Breast epithelium (tissue), 4 donors: ENCODE measurements around the gene FCGBP. TPM values are rescaled to one million over a fixed set of nuclear protein-coding genes. Genes with fewer than 3 reads are reported as not detected.
"Not testable (repeated sequence)": the region's sequence is repeated elsewhere in the genome, so short reads cannot be mapped to it uniquely, and the experiment has no call there.

ENCODE experiments used
- DNase-seq, 2 donors: peaks; one replicate each; pipeline ENCODE4 v3.0.0-alpha.2; 2019; ENCODE audit warnings: low spot score in 2 of 2
- H3K27ac ChIP-seq, 2 donors: fragments of 200-600 bp; sonication (generic) in 1 of 2; one replicate each; pipeline ENCODE4 v1.5.1; 2016 to 2019; ENCODE audit warnings: mild to moderate bottlenecking in 1 of 2
- H3K27me3 ChIP-seq, 2 donors: fragments of 200-600 bp; sonication (generic) in 1 of 2; one replicate each; pipeline versions ENCODE4 v1.5.1 to v1.6.0; 2017 to 2019; ENCODE audit warnings: control low read depth in 1 of 2, mild to moderate bottlenecking in 1 of 2
- H3K36me3 ChIP-seq: fragments of 200-600 bp; one replicate; pipeline ENCODE4 v1.5.1; 2019
- H3K4me1 ChIP-seq, 2 donors: fragments of 200-600 bp; sonication (generic); one replicate each; pipeline ENCODE4 v1.5.1; 2016 to 2019; ENCODE audit warnings: control low read depth in 1 of 2
- H3K4me3 ChIP-seq, 3 donors: fragments of 200-600 bp; sonication (generic); 1 replicate in 2 of 3; 2 replicates in 1 of 3; pipeline ENCODE4 v1.5.1; 2016 to 2019; ENCODE audit warnings: mild to moderate bottlenecking in 3 of 3, moderate library complexity in 2 of 3
- H3K9me3 ChIP-seq, 2 donors: fragments of 200-600 bp; sonication (generic) in 1 of 2; one replicate each; pipeline ENCODE4 v1.5.1; 2016 to 2019; ENCODE audit warnings: control low read depth in 1 of 2
- POLR2A ChIP-seq: fragments of 450-650 bp; IDR thresholded peaks from one replicate; pipeline ENCODE4 v1.6.1; 2016; ENCODE audit warnings: antibody characterized with exemption, mild to moderate bottlenecking, moderate library complexity
- POLR2AphosphoS5 ChIP-seq, 3 donors: sonication (generic); formaldehyde crosslinking; IDR thresholded peaks; one replicate each; pipeline ENCODE4 v1.6.1; 2017; ENCODE audit warnings: antibody characterized with exemption in 3 of 3
- intact Hi-C: fragments of 100-400 bp; cut with DNase I; formaldehyde crosslinking; loops from one replicate; pipeline ENCODE4 v1.15.1; 2023; ENCODE audit warnings: low total_unique reads
- total RNA-seq, 3 donors: library from RNA; depleted of rRNA; stranded (reverse); fragments of >200 nt; gene quantifications; one replicate each; pipeline ENCODE4 v1.1.0, GENCODE V29; 2016
- TF ChIP-seq, protein P1 (sequence below), 3 donors: fragments of 450-650 bp; IDR thresholded peaks; one replicate each; pipeline ENCODE4 v1.5.1; 2016 to 2017; ENCODE audit warnings: antibody characterized with exemption in 3 of 3, mild to moderate bottlenecking in 3 of 3, moderate library complexity in 3 of 3

FCGBP gene
- total RNA-seq, 3 donors from 2014 or later = 25.9 to 77.3 (median 28.2) TPM

GRCh38 chr19:39969266-39969665, 34.8 kb upstream of the FCGBP start:
- intact Hi-C loops = no loop called here
- H3K27ac ChIP-seq = no peak overlapping the region

GRCh38 chr19:39968789-39969188, 34.4 kb upstream of the FCGBP start:
- Histone ChIP-seq H3K27ac (no peak overlapping the region), H3K36me3 (no peaks in the 10 kb centered on the region), H3K4me1 (peaks cover 0 to 9% of the 10 kb centered on the region in 2 donors), H3K9me3 (no peaks in the 10 kb centered on the region), H3K4me3 (no peak overlapping the region), H3K27me3 (no peaks in the 10 kb centered on the region)
- intact Hi-C loops = no loop called here
- no peak for DNase-seq
- TF ChIP-seq, protein P1, sequence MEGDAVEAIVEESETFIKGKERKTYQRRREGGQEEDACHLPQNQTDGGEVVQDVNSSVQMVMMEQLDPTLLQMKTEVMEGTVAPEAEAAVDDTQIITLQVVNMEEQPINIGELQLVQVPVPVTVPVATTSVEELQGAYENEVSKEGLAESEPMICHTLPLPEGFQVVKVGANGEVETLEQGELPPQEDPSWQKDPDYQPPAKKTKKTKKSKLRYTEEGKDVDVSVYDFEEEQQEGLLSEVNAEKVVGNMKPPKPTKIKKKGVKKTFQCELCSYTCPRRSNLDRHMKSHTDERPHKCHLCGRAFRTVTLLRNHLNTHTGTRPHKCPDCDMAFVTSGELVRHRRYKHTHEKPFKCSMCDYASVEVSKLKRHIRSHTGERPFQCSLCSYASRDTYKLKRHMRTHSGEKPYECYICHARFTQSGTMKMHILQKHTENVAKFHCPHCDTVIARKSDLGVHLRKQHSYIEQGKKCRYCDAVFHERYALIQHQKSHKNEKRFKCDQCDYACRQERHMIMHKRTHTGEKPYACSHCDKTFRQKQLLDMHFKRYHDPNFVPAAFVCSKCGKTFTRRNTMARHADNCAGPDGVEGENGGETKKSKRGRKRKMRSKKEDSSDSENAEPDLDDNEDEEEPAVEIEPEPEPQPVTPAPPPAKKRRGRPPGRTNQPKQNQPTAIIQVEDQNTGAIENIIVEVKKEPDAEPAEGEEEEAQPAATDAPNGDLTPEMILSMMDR (IDR thresholded peaks at IDR 0.05) = no peak
- no peak for TF ChIP-seq POLR2A
- no peak for TF ChIP-seq POLR2AphosphoS5 (IDR thresholded peaks at IDR 0.05)

More at GRCh38 chr19:39969266-39969665, 34.8 kb upstream of the FCGBP start:
- TF ChIP-seq, protein P1 (IDR thresholded peaks at IDR 0.05) = no peak
- no peak for TF ChIP-seq POLR2AphosphoS5 (IDR thresholded peaks at IDR 0.05)
- TF ChIP-seq POLR2A = no peak
- Histone ChIP-seq H3K36me3 (peaks cover 3% of the 10 kb centered on the region), H3K4me3 (no peak overlapping the region), H3K4me1 (peaks cover 0 to 9% of the 10 kb centered on the region in 2 donors), H3K9me3 (no peaks in the 10 kb centered on the region), H3K27me3 (no peaks in the 10 kb centered on the region)
- DNase-seq = no peak

DNA sequence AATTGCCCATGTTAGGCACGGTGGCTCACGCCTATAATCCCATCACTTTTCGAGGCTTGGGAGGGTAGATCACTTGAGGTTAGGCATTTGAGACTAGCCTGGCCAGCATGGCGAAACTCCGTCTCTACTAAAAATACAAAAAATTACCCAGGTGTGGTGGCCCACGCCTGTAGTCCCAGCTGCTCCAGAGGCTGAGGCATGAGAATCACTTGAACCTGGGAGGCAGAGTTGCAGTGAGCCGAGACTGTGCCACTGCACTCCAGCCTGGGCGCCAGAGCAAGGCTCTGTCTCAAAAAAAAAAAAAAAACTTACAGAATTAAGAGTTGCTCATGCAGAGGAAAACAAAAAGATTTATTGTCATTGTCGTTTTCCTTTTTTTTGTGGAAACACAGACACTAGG, 33.1 kb upstream of the FCGBP start:
- no peak for TF ChIP-seq POLR2AphosphoS5 (IDR thresholded peaks at IDR 0.05)

GRCh38 chr19:39966617-39967016, 32.2 kb upstream of the FCGBP start:
- DNase-seq = no peak
- H3K4me3 ChIP-seq = no peak overlapping the region
- no peaks in the 10 kb centered on the region for H3K36me3 ChIP-seq
- TF ChIP-seq, protein P1 (IDR thresholded peaks at IDR 0.05) = no peak
- no peak for TF ChIP-seq POLR2AphosphoS5 (IDR thresholded peaks at IDR 0.05)
- TF ChIP-seq POLR2A = no peak
- intact Hi-C loops = no loop called here
- H3K27me3 ChIP-seq = no peaks in the 10 kb centered on the region
- H3K9me3 ChIP-seq = no peaks in the 10 kb centered on the region
- H3K27ac ChIP-seq = no peak overlapping the region
- H3K4me1 ChIP-seq = peaks cover 0 to 2% of the 10 kb centered on the region in 2 donors

More for the DNA sequence above, 33.1 kb upstream of the FCGBP start:
- no peak overlapping the region for H3K27ac ChIP-seq
- no peaks in the 10 kb centered on the region for H3K27me3 ChIP-seq
- DNase-seq = no peak
- H3K4me1 ChIP-seq = peaks cover 0 to 9% of the 10 kb centered on the region in 2 donors
- H3K36me3 ChIP-seq = no peaks in the 10 kb centered on the region
- intact Hi-C loops = no loop called here
- no peak overlapping the region for H3K4me3 ChIP-seq
- no peaks in the 10 kb centered on the region for H3K9me3 ChIP-seq

DNA sequence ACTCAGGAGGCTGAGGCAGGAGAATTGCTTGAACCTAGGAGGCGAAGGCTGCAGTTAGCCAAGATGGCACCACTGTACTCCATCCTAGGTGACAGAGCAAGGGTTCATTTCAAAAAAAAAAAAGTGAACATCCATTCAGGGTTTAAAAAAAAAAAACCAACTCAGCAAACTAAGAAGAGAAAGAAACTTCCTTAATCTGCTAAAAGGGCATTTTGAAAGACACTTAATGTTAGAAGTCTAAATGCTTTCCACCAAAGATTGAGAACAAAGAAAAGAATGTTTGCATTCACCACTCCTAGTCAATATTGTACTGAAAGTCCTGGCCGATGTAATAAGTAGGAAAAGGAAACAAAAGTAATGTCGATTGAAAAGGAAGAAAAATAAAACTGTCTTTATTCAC, 29.5 kb upstream of the FCGBP start:
- no peaks in the 10 kb centered on the region for H3K4me1 ChIP-seq
- H3K4me3 ChIP-seq = no peak overlapping the region
- H3K27me3 ChIP-seq = no peaks in the 10 kb centered on the region
- H3K9me3 ChIP-seq = no peaks in the 10 kb centered on the region
- DNase-seq = no peak
- no peaks in the 10 kb centered on the region for H3K36me3 ChIP-seq
- TF ChIP-seq POLR2AphosphoS5 (IDR thresholded peaks at IDR 0.05) (no peak), POLR2A (no peak)
- TF ChIP-seq, protein P1 (IDR thresholded peaks at IDR 0.05) = no peak
- no peak overlapping the region for H3K27ac ChIP-seq
- intact Hi-C loops = no loop called here

GRCh38 chr19:39959407-39959806, 25.0 kb upstream of the FCGBP start:
- H3K9me3 ChIP-seq, H3K4me3 ChIP-seq, H3K36me3 ChIP-seq, H3K27me3 ChIP-seq, intact Hi-C loops, DNase-seq, H3K27ac ChIP-seq, H3K4me1 ChIP-seq: not testable (repeated sequence)

GRCh38 chr19:39958942-39959341, 24.5 kb upstream of the FCGBP start:
- H3K9me3 ChIP-seq, H3K27me3 ChIP-seq, H3K36me3 ChIP-seq, DNase-seq, H3K27ac ChIP-seq, H3K4me1 ChIP-seq, intact Hi-C loops, H3K4me3 ChIP-seq: not testable (repeated sequence)

DNA sequence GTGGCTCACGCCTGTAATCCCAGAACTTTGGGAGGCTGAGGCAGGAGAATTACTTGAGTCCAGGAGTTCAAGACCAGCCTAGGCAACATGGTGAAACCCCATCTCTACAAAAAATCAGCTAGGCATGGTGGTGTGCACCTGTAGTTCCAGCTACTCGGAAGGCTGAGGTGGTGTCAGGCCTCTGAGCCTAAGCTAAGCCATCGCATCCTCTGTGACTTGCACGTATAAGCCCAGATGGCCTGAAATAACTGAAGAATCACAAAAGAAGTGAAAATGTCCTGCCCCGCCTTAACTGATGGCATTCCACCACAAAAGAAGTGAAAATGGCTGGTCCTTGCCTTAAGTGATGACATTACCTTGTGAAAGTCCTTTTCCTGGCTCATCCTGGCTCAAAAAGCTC, 23.5 kb upstream of the FCGBP start:
- H3K9me3 ChIP-seq, H3K36me3 ChIP-seq, H3K4me1 ChIP-seq, intact Hi-C loops, H3K27me3 ChIP-seq, DNase-seq, H3K4me3 ChIP-seq, H3K27ac ChIP-seq: not testable (repeated sequence)
